ENCODE results near the gene DNAJB7. TPM values are rescaled to one million over a fixed set of nuclear protein-coding genes. Genes with fewer than 3 reads are reported as not detected.
A peak's percentile ranks its signal among the peaks of the same experiment; 100 is the strongest.
"Not testable (repeated sequence)": the region's sequence is repeated elsewhere in the genome, so short reads cannot be mapped to it uniquely, and the experiment has no call there.

The DNAJB7 gene
- total RNA-seq, 2 donors from 2014 or later: not detected

DNA sequence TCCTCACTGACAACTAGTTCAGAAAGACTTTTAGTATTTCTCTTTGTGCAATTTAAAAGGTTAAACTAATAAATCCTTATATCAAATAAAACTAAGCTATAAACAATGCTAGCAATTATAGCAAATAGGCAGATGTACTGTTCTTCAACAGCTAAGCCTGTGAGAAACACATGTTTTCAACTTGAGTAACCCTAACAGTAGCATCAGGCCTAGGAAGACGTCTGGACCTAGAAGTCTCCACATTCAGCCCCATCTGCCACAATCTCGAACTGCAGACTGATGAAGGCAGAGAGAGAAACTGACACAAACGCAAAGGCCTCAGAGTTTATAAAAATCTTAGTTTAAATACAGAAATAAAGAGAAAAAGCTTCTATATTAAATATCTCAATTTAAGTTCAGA lies 8.0 kb downstream of the DNAJB7 start:
- peak overlapping the region; percentile 71 for H3K27ac Mint-ChIP-seq
- H3K4me1 Mint-ChIP-seq: peaks cover 43% of the 10 kb centered on the region
- TF ChIP-seq, protein P1, sequence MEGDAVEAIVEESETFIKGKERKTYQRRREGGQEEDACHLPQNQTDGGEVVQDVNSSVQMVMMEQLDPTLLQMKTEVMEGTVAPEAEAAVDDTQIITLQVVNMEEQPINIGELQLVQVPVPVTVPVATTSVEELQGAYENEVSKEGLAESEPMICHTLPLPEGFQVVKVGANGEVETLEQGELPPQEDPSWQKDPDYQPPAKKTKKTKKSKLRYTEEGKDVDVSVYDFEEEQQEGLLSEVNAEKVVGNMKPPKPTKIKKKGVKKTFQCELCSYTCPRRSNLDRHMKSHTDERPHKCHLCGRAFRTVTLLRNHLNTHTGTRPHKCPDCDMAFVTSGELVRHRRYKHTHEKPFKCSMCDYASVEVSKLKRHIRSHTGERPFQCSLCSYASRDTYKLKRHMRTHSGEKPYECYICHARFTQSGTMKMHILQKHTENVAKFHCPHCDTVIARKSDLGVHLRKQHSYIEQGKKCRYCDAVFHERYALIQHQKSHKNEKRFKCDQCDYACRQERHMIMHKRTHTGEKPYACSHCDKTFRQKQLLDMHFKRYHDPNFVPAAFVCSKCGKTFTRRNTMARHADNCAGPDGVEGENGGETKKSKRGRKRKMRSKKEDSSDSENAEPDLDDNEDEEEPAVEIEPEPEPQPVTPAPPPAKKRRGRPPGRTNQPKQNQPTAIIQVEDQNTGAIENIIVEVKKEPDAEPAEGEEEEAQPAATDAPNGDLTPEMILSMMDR (conservative IDR thresholded peaks at IDR 0.05): no peak
- WGBS, 2 experiments (ENCODE audit: insufficient coverage in 1 of 2, insufficient read length in 1 of 2): 94 to 100% methylated on average over 1 to 2 of the region's 3 CpGs
- Histone ChIP-seq H3K4me1 (ENCODE audit: control insufficient read depth, insufficient read depth, low read length) (peaks cover 13% of the 10 kb centered on the region), H3K9me3 (ENCODE audit: control insufficient read depth, low read length) (no peaks in the 10 kb centered on the region), H3K36me3 (ENCODE audit: control insufficient read depth, insufficient read depth, low read length) (peaks cover 55% of the 10 kb centered on the region), H3K27me3 (ENCODE audit: control insufficient read depth, insufficient read depth, low read length, poor library complexity, severe bottlenecking) (no peaks in the 10 kb centered on the region), H3K9ac (ENCODE audit: extremely low read depth, low read length, poor library complexity, severe bottlenecking) (peak overlapping the region; percentile 99), H3K27ac (ENCODE audit: low read depth, low read length) (no peak overlapping the region), H3K4me3 (ENCODE audit: low read length) (peak overlapping the region; percentile 95)
- peaks cover 17% of the 10 kb centered on the region for H3K36me3 Mint-ChIP-seq (ENCODE audit: low read depth)
- no peaks in the 10 kb centered on the region for H3K27me3 Mint-ChIP-seq (ENCODE audit: insufficient read depth)
- peak overlapping the region; percentile 95 for H3K4me3 Mint-ChIP-seq
- no peak for DNase-seq
- H3K9me3 Mint-ChIP-seq: no peaks in the 10 kb centered on the region

DNA sequence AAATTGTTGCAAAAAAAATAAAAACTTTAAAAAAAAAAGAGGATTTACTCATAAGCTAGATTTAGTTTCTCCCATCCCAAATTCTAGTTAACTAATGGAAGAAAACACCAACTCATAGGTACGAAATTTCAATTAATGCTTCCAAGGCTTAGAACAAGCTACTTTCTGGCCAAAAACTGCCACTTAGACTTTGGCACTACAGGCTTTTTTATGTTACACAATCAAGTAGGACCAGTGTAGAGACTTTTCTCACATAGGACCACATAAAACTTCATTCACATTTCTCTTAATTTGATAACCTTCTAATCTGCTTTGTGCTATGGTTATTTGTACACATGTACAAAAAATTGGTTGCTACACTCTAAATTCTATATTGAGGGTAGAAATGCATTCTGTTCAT lies 8.6 kb downstream of the DNAJB7 start:
- peaks cover 40% of the 10 kb centered on the region for H3K4me1 Mint-ChIP-seq
- TF ChIP-seq, protein P1 (conservative IDR thresholded peaks at IDR 0.05): no peak
- H3K4me3 ChIP-seq (ENCODE audit: low read length): peak overlapping the region; percentile 95

DNA sequence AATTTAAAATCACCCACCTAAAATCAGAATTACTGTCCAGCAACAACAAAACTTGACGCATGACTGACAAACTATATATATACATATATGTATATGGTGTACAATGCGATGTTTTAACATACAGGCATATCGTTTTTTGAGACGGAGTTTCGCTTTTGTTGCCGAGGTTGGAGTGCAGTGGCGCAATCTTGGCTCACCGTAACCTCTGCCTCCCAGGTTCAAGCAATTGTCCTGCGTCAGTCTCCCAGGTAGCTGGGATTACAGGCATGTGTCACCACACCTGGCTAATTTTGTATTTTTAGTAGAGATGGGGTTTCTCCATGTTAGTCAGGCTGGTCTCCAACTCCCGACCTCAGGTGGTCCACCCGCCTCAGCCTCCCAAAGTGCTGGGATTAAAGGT lies 16.1 kb downstream of the DNAJB7 start:
- H3K4me3 Mint-ChIP-seq; H3K9ac ChIP-seq (ENCODE audit: extremely low read depth, low read length, poor library complexity, severe bottlenecking); H3K27ac Mint-ChIP-seq; H3K9me3 Mint-ChIP-seq; H3K4me1 ChIP-seq (ENCODE audit: control insufficient read depth, insufficient read depth, low read length); H3K4me3 ChIP-seq (ENCODE audit: low read length); H3K27ac ChIP-seq (ENCODE audit: low read depth, low read length); H3K27me3 Mint-ChIP-seq (ENCODE audit: insufficient read depth); H3K9me3 ChIP-seq (ENCODE audit: control insufficient read depth, low read length); H3K27me3 ChIP-seq (ENCODE audit: control insufficient read depth, insufficient read depth, low read length, poor library complexity, severe bottlenecking); DNase-seq; H3K4me1 Mint-ChIP-seq: not testable (repeated sequence)
- 98 to 100% methylated on average over 6 to 10 of the region's 11 CpGs for WGBS, 2 experiments (ENCODE audit: insufficient coverage in 1 of 2, insufficient read length in 1 of 2)
- H3K36me3 ChIP-seq (ENCODE audit: control insufficient read depth, insufficient read depth, low read length): peaks cover 97% of the 10 kb centered on the region
- H3K36me3 Mint-ChIP-seq (ENCODE audit: low read depth): peaks cover 76% of the 10 kb centered on the region

More for the DNA sequence above, 8.6 kb downstream of the DNAJB7 start:
- Histone ChIP-seq H3K9ac (ENCODE audit: extremely low read depth, low read length, poor library complexity, severe bottlenecking) (no peak overlapping the region), H3K27me3 (ENCODE audit: control insufficient read depth, insufficient read depth, low read length, poor library complexity, severe bottlenecking) (no peaks in the 10 kb centered on the region), H3K9me3 (ENCODE audit: control insufficient read depth, low read length) (no peaks in the 10 kb centered on the region), H3K4me1 (ENCODE audit: control insufficient read depth, insufficient read depth, low read length) (peaks cover 13% of the 10 kb centered on the region), H3K36me3 (ENCODE audit: control insufficient read depth, insufficient read depth, low read length) (peaks cover 58% of the 10 kb centered on the region), H3K27ac (ENCODE audit: low read depth, low read length) (no peak overlapping the region)
- WGBS, 2 experiments (ENCODE audit: insufficient coverage in 1 of 2, insufficient read length in 1 of 2): 92 to 97% methylated on average over 1 of the region's 1 CpG
- Mint-ChIP-seq H3K9me3 (no peaks in the 10 kb centered on the region), H3K27ac (peak overlapping the region; percentile 71), H3K36me3 (ENCODE audit: low read depth) (peaks cover 21% of the 10 kb centered on the region), H3K4me3 (peak overlapping the region; percentile 95), H3K27me3 (ENCODE audit: insufficient read depth) (no peaks in the 10 kb centered on the region)
- DNase-seq: no peak

DNA sequence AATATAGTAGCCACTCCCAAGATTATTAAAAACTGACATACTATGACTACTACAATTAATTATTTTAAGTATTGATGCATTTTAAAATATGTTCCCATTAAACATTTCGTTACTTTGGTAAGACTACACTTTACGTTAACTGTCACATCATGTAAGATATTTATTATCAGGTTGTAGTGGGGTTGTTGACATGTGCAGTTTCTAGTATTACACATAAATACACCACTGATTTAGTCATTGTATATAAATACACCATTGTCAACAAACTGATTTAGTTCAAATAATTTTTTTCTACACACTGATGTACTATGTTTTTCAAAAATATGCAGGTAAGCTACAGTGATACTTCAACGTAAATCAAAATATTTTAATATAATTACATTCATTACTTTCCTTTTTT lies 17.0 kb downstream of the DNAJB7 start:
- no peaks in the 10 kb centered on the region for H3K9me3 Mint-ChIP-seq
- Histone ChIP-seq H3K4me3 (ENCODE audit: low read length) (no peak overlapping the region), H3K36me3 (ENCODE audit: control insufficient read depth, insufficient read depth, low read length) (peaks cover 97% of the 10 kb centered on the region), H3K9ac (ENCODE audit: extremely low read depth, low read length, poor library complexity, severe bottlenecking) (no peak overlapping the region), H3K9me3 (ENCODE audit: control insufficient read depth, low read length) (no peaks in the 10 kb centered on the region), H3K4me1 (ENCODE audit: control insufficient read depth, insufficient read depth, low read length) (no peaks in the 10 kb centered on the region), H3K27me3 (ENCODE audit: control insufficient read depth, insufficient read depth, low read length, poor library complexity, severe bottlenecking) (no peaks in the 10 kb centered on the region), H3K27ac (ENCODE audit: low read depth, low read length) (no peak overlapping the region)
- H3K27ac Mint-ChIP-seq: no peak overlapping the region
- no peak for DNase-seq
- peaks cover 80% of the 10 kb centered on the region for H3K36me3 Mint-ChIP-seq (ENCODE audit: low read depth)
- no CpG with 5 or more reads among the region's 3 CpGs for WGBS, 2 experiments (ENCODE audit: insufficient coverage in 1 of 2, insufficient read length in 1 of 2)
- no peak overlapping the region for H3K4me3 Mint-ChIP-seq
- H3K4me1 Mint-ChIP-seq: no peaks in the 10 kb centered on the region
- H3K27me3 Mint-ChIP-seq (ENCODE audit: insufficient read depth): no peaks in the 10 kb centered on the region
- TF ChIP-seq, protein P1 (conservative IDR thresholded peaks at IDR 0.05): no peak

All from endodermal cell (in vitro differentiated cells).